ENCODE measurements around the gene LSM12.

The LSM12 gene

GRCh38 chr17:44094701-44095387 lies 28.4 kb upstream of the LSM12 start:
- no peak for TF ChIP-seq CTCF (IDR thresholded peaks at IDR 0.05; ENCODE audit: insufficient read depth, low read depth, low read length, missing control alignments)
- DNase-seq (ENCODE audit: low read depth), result no peak
- no peak overlapping the region for H3K4me3 ChIP-seq (ENCODE audit: low read depth, low read length)

GRCh38 chr17:44093231-44093900 lies 26.9 kb upstream of the LSM12 start:
- DNase-seq (ENCODE audit: low read depth), result no peak
- H3K4me3 ChIP-seq (ENCODE audit: low read depth, low read length), result no peak overlapping the region
- no peak for TF ChIP-seq CTCF (IDR thresholded peaks at IDR 0.05; ENCODE audit: insufficient read depth, low read depth, low read length, missing control alignments)

GRCh38 chr17:44092051-44092450 lies 25.6 kb upstream of the LSM12 start:
- DNase-seq (ENCODE audit: low read depth), result no peak
- no peak overlapping the region for H3K4me3 ChIP-seq (ENCODE audit: low read depth, low read length)
- no peak for TF ChIP-seq CTCF (IDR thresholded peaks at IDR 0.05; ENCODE audit: insufficient read depth, low read depth, low read length, missing control alignments)

- no peak for TF ChIP-seq CTCF (IDR thresholded peaks at IDR 0.05; ENCODE audit: insufficient read depth, low read depth, low read length, missing control alignments)
- no peak overlapping the region for H3K4me3 ChIP-seq (ENCODE audit: low read depth, low read length)
- no peak for DNase-seq (ENCODE audit: low read depth)
Measured at GRCh38 chr17:44091200-44091997, 24.9 kb upstream of the LSM12 start.

- DNase-seq (ENCODE audit: low read depth), result no peak
- TF ChIP-seq CTCF (IDR thresholded peaks at IDR 0.05; ENCODE audit: insufficient read depth, low read depth, low read length, missing control alignments), result no peak
- H3K4me3 ChIP-seq (ENCODE audit: low read depth, low read length), result no peak overlapping the region
Measured at GRCh38 chr17:44088254-44088653, 21.8 kb upstream of the LSM12 start.

- H3K4me3 ChIP-seq (ENCODE audit: low read depth, low read length), result no peak overlapping the region
- TF ChIP-seq CTCF (IDR thresholded peaks at IDR 0.05; ENCODE audit: insufficient read depth, low read depth, low read length, missing control alignments), result no peak
- no peak for DNase-seq (ENCODE audit: low read depth)
Measured at GRCh38 chr17:44087319-44087718, 20.8 kb upstream of the LSM12 start.
